ENCODE results near the gene ITSN2. TPM values are rescaled to one million over a fixed set of nuclear protein-coding genes. Genes with fewer than 3 reads are reported as not detected.
A peak's percentile ranks its signal among the peaks of the same experiment; 100 is the strongest.

ITSN2 gene
- total RNA-seq, 1 donor from 2014 or later: 10.4 TPM

- Histone ChIP-seq H3K36me3 (no peaks in the 10 kb centered on the region), H3K9ac (no peak overlapping the region), H3K4me3 (no peak overlapping the region), H4K20me1 (ENCODE audit: low read depth) (no peaks in the 10 kb centered on the region), H3K27me3 (no peaks in the 10 kb centered on the region), H3K27ac (no peak overlapping the region), H2AFZ (replicated peaks) (no peak overlapping the region), H3K9me3 (ENCODE audit: low read depth) (no peaks in the 10 kb centered on the region), H3F3A (ENCODE audit: low read depth) (no peaks in the 10 kb centered on the region), H3K4me2 (no peak overlapping the region), H3K79me2 (ENCODE audit: low read depth) (no peaks in the 10 kb centered on the region), H3K4me1 (no peaks in the 10 kb centered on the region)
- TF ChIP-seq EZH2 (IDR thresholded peaks at IDR 0.05) (no peak), EZH2phosphoT487 (IDR thresholded peaks at IDR 0.05) (no peak), CTCF (IDR thresholded peaks at IDR 0.05) (no peak)
- Mint-ChIP-seq H3K4me1 (no peaks in the 10 kb centered on the region), H3K9me3 (no peaks in the 10 kb centered on the region), H3K36me3 (no peaks in the 10 kb centered on the region), H3K27me3 (ENCODE audit: insufficient read depth, low read depth) (peaks cover 3% of the 10 kb centered on the region), H3K27ac (no peak overlapping the region), H3K4me3 (no peak overlapping the region)
- DNase-seq (ENCODE audit: low spot score): no peak
Observed at GRCh38 chr2:24392542-24393059, 32.3 kb upstream of the ITSN2 start.

- Histone ChIP-seq H3K4me2 (no peak overlapping the region), H3K9ac (no peak overlapping the region), H3K4me3 (no peak overlapping the region), H3K27me3 (no peaks in the 10 kb centered on the region), H3K27ac (no peak overlapping the region), H3K79me2 (ENCODE audit: low read depth) (no peaks in the 10 kb centered on the region), H2AFZ (replicated peaks) (no peak overlapping the region), H3K4me1 (no peaks in the 10 kb centered on the region), H3K36me3 (no peaks in the 10 kb centered on the region), H3K9me3 (ENCODE audit: low read depth) (no peaks in the 10 kb centered on the region), H3F3A (ENCODE audit: low read depth) (no peaks in the 10 kb centered on the region), H4K20me1 (ENCODE audit: low read depth) (no peaks in the 10 kb centered on the region)
- DNase-seq (ENCODE audit: low spot score): no peak
- TF ChIP-seq CTCF (IDR thresholded peaks at IDR 0.05): no peak
- TF ChIP-seq EZH2 (IDR thresholded peaks at IDR 0.05): no peak
- TF ChIP-seq EZH2phosphoT487 (IDR thresholded peaks at IDR 0.05): no peak
- Mint-ChIP-seq H3K27me3 (ENCODE audit: insufficient read depth, low read depth) (peaks cover 6% of the 10 kb centered on the region), H3K36me3 (no peaks in the 10 kb centered on the region), H3K4me1 (peaks cover 4% of the 10 kb centered on the region), H3K9me3 (no peaks in the 10 kb centered on the region), H3K4me3 (no peak overlapping the region), H3K27ac (no peak overlapping the region)
Observed at GRCh38 chr2:24385366-24385765, 25.0 kb upstream of the ITSN2 start.

- H2AFZ ChIP-seq (replicated peaks): no peak overlapping the region
- no peak overlapping the region for H3K4me3 Mint-ChIP-seq
- no peak overlapping the region for H3K4me3 ChIP-seq
- H3F3A ChIP-seq (ENCODE audit: low read depth): no peaks in the 10 kb centered on the region
- no peaks in the 10 kb centered on the region for H3K4me1 ChIP-seq
- H3K9me3 ChIP-seq (ENCODE audit: low read depth): no peaks in the 10 kb centered on the region
- no peak overlapping the region for H3K4me2 ChIP-seq
- H3K9ac ChIP-seq: no peak overlapping the region
- no peaks in the 10 kb centered on the region for H3K27me3 ChIP-seq
- no peaks in the 10 kb centered on the region for H3K79me2 ChIP-seq (ENCODE audit: low read depth)
- no peaks in the 10 kb centered on the region for H3K9me3 Mint-ChIP-seq
- H3K36me3 ChIP-seq: no peaks in the 10 kb centered on the region
- peak; percentile 76 for DNase-seq (ENCODE audit: low spot score)
- H3K27me3 Mint-ChIP-seq (ENCODE audit: insufficient read depth, low read depth): peaks cover 6% of the 10 kb centered on the region
- no peaks in the 10 kb centered on the region for H3K36me3 Mint-ChIP-seq
- no peak overlapping the region for H3K27ac Mint-ChIP-seq
- H4K20me1 ChIP-seq (ENCODE audit: low read depth): no peaks in the 10 kb centered on the region
- H3K27ac ChIP-seq: no peak overlapping the region
- TF ChIP-seq EZH2 (IDR thresholded peaks at IDR 0.05) (no peak), EZH2phosphoT487 (IDR thresholded peaks at IDR 0.05) (no peak), CTCF (IDR thresholded peaks at IDR 0.05) (peak; percentile 78)
- peaks cover 4% of the 10 kb centered on the region for H3K4me1 Mint-ChIP-seq
Observed at GRCh38 chr2:24382363-24383073, 22.2 kb upstream of the ITSN2 start.

Data from neural progenitor cell (in vitro differentiated cells).